BLaER1 treated with 17β-estradiol and CSF1 and Interleukin-3, amounts not matched to agents 10 nM and 100 nM (cell line): Measurements from ENCODE around the gene ODC1.

Experiments used
- H3K27ac ChIP-seq, 11 experiments: shearing (Covaris generic); formaldehyde crosslinking; 2 replicates each; pipeline ENCODE4 v1.8.1; 2022
- H3K27me3 ChIP-seq, 11 experiments: shearing (Covaris generic); formaldehyde crosslinking; 2 replicates each; pipeline ENCODE4 v1.8.1; 2022
- H3K36me3 ChIP-seq, 11 experiments: shearing (Covaris generic); formaldehyde crosslinking; 2 replicates each; pipeline ENCODE4 v1.8.1; 2022
- H3K4me1 ChIP-seq, 10 experiments: shearing (Covaris generic); formaldehyde crosslinking; 2 replicates each; pipeline ENCODE4 v1.8.1; 2022
- H3K4me2 ChIP-seq, 11 experiments: shearing (Covaris generic); formaldehyde crosslinking; 2 replicates each; pipeline ENCODE4 v1.8.1; 2022
- H3K4me3 ChIP-seq, 10 experiments: shearing (Covaris generic); formaldehyde crosslinking; 2 replicates each; pipeline ENCODE4 v1.8.1; 2022
- H3K9ac ChIP-seq, 11 experiments: shearing (Covaris generic); formaldehyde crosslinking; 2 replicates each; pipeline ENCODE4 v1.8.1; 2022
- H3K9me3 ChIP-seq, 11 experiments: shearing (Covaris generic); formaldehyde crosslinking; replicated peaks in 1 of 11; 2 replicates each; pipeline ENCODE4 v1.8.1; 2022
- H4K20me1 ChIP-seq, 11 experiments: shearing (Covaris generic); formaldehyde crosslinking; 2 replicates each; pipeline ENCODE4 v1.8.1; 2022
- Cebpa-rat ChIP-seq, 11 experiments: shearing (Covaris generic); IDR thresholded peaks; 2 replicates each; pipeline ENCODE4 v1.8.1; 2022

Gene ODC1

GRCh38 chr2:10447895-10448575 is at the start of gene ODC1:
Gene ODC1, minus strand, starts transcription at chr2:10448327. Its CDS starts 3,295 bp downstream, at chr2:10445032.
- Histone ChIP-seq H3K9me3 (peaks cover 0 to 14% (median 7%) of the 10 kb centered on the region in 11 experiments; a peak in 10 of 22 replicates), H3K4me2 (peak within 1 kb of the TSS; percentile 92 to 99 (median 97)), H3K9ac (peak within 1 kb of the TSS; percentile 93 to 99 (median 97)), H3K4me1 (peaks cover 32 to 67% (median 58%) of the 10 kb centered on the region in 10 experiments), H3K27me3 (no peaks in the 10 kb centered on the region), H4K20me1 (peaks cover 7 to 50% (median 47%) of the 10 kb centered on the region in 11 experiments; a peak in 20 of 22 replicates), H3K36me3 (peaks cover 16 to 30% (median 22%) of the 10 kb centered on the region in 11 experiments), H3K27ac (peak within 1 kb of the TSS; percentile 96 to 99 (median 98)), H3K4me3 (peak within 1 kb of the TSS; percentile 70 to 88 (median 80))
- TF ChIP-seq Cebpa-rat (IDR thresholded peaks at IDR 0.05) = no peak

DNA sequence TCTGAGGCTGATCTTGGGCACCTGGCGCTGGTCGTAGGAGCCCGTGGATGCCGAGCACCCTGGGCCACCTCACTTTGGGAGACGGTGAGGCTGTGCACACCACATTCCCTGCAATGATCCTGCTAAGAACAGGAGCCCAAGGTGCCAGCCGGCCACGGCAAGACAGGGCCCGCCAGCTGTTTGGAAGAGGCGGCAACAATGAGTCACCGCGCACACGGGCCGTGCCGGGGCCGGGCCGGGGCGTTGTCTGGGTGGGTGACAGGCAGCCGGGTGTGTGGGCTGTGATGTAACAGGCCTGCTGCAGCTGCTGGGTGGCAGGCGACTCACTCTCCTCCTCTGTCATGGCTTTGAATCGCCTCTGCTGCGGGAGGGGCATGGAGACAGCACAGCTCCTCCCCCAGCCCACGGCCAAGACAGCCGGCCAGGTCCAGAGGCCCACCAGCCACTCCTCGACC is 49.7 kb upstream of the ODC1 start:
- Histone ChIP-seq H3K27ac (peak overlapping the region in 9 of 11 experiments; percentile 29 to 73 (median 61); a peak in 15 of 22 replicates), H3K4me2 (peak overlapping the region; percentile 25 to 74 (median 64); a peak in 21 of 22 replicates), H3K4me3 (no peak overlapping the region), H3K36me3 (no peaks in the 10 kb centered on the region), H3K9ac (peak overlapping the region in 5 of 11 experiments; percentile 33 to 60 (median 54); a peak in 8 of 22 replicates), H3K27me3 (no peaks in the 10 kb centered on the region), H3K4me1 (peaks cover 29 to 78% (median 71%) of the 10 kb centered on the region in 10 experiments), H4K20me1 (peaks cover 0 to 5% (median 0%) of the 10 kb centered on the region in 11 experiments; a peak in 1 of 22 replicates), H3K9me3 (no peaks in the 10 kb centered on the region)
- peak in 3 of 11 experiments; percentile 41 to 59 (median 50); a peak in 3 of 22 replicates for TF ChIP-seq Cebpa-rat (IDR thresholded peaks at IDR 0.05)

DNA sequence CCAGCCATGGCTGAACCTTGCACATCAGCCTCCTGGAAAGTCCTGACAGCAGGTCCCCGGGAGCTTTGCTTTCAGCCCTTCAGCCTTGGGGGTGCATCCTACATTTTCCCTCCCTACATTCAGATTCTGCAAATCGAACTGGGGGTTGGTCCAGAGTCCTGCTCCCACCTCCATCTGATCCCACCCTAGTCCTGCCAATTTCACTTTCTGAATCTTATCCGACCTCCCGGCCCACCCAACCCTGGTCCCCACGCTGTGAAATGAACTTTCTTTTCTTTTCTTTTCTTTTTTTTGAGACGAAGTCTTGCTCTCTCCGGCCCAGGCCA is 47.8 kb upstream of the ODC1 start:
- Histone ChIP-seq H3K27me3 (no peaks in the 10 kb centered on the region), H4K20me1 (peaks cover 0 to 5% (median 0%) of the 10 kb centered on the region in 11 experiments; a peak in 1 of 22 replicates), H3K4me1 (peaks cover 33 to 76% (median 69%) of the 10 kb centered on the region in 10 experiments), H3K36me3 (no peaks in the 10 kb centered on the region), H3K9ac (no peak overlapping the region), H3K27ac (peak overlapping the region in 4 of 11 experiments; percentile 52 to 72 (median 66); a peak in 5 of 22 replicates), H3K4me3 (no peak overlapping the region), H3K9me3 (peaks cover 0 to 15% (median 10%) of the 10 kb centered on the region in 11 experiments; a peak in 20 of 22 replicates), H3K4me2 (no peak overlapping the region)
- TF ChIP-seq Cebpa-rat (IDR thresholded peaks at IDR 0.05) = no peak

- Histone ChIP-seq H3K4me1 (peaks cover 33 to 76% (median 69%) of the 10 kb centered on the region in 10 experiments), H4K20me1 (peaks cover 0 to 5% (median 0%) of the 10 kb centered on the region in 11 experiments; a peak in 1 of 22 replicates), H3K9me3 (peaks cover 0 to 16% (median 10%) of the 10 kb centered on the region in 11 experiments; a peak in 20 of 22 replicates), H3K27ac (peak overlapping the region in 7 of 11 experiments; percentile 34 to 72 (median 52); a peak in 9 of 22 replicates), H3K36me3 (no peaks in the 10 kb centered on the region), H3K27me3 (no peaks in the 10 kb centered on the region), H3K4me2 (peak overlapping the region in 6 of 11 experiments; percentile 8 to 41 (median 28); a peak in 5 of 22 replicates), H3K9ac (peak overlapping the region in 1 of 11 experiments; percentile 41; a peak in 1 of 22 replicates), H3K4me3 (no peak overlapping the region)
- no peak for TF ChIP-seq Cebpa-rat (IDR thresholded peaks at IDR 0.05)
Observed at GRCh38 chr2:10495311-10495987, 47.3 kb upstream of the ODC1 start.

- Histone ChIP-seq H3K4me3 (peak overlapping the region in 1 of 10 experiments; percentile 6; a peak in 1 of 20 replicates), H3K27ac (peak overlapping the region in 10 of 11 experiments; percentile 17 to 94 (median 80); a peak in 19 of 22 replicates), H3K9ac (peak overlapping the region in 9 of 11 experiments; percentile 37 to 82 (median 62); a peak in 15 of 22 replicates), H3K4me1 (peaks cover 33 to 75% (median 67%) of the 10 kb centered on the region in 10 experiments), H4K20me1 (no peaks in the 10 kb centered on the region; a peak in 1 of 22 replicates), H3K27me3 (no peaks in the 10 kb centered on the region), H3K36me3 (no peaks in the 10 kb centered on the region), H3K4me2 (peak overlapping the region; percentile 73 to 94 (median 86)), H3K9me3 (peaks cover 0 to 16% (median 10%) of the 10 kb centered on the region in 11 experiments; a peak in 20 of 22 replicates)
- TF ChIP-seq Cebpa-rat (IDR thresholded peaks at IDR 0.05) = no peak
Observed at GRCh38 chr2:10494351-10495066, 46.4 kb upstream of the ODC1 start.

DNA sequence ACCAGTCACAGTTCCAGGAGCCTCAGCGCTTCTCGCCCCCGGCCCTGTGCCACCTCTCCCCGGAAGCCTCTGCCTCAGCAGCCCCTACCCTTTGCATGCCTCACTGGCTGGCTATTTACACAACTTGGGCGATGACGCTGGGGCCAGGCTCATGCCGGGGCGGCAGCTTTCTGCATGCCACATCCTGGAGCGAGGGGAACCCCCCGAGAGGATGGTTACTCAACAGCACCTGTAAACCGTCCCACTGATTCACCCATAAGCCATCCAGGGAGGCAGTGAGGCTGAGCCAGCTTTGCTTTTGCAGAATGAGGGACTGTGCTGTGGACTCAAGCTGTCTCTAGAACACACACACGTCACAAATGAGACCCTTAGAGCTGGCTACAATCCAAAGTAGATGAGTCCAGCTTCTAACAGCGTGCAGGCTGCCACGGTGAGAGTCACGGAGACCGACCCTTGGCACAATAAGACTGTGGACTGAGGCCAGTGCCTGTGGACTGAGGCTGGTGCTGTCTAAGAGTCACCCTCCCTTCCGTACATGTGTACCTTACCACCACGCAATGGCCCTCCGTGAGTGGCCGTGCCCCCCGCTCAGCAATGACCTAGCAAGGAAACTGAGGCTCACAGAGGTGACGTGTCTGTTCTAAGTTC is 45.6 kb upstream of the ODC1 start:
- H3K27ac ChIP-seq = peak overlapping the region in 10 of 11 experiments; percentile 17 to 94 (median 80); a peak in 18 of 22 replicates
- H4K20me1 ChIP-seq = no peaks in the 10 kb centered on the region; a peak in 1 of 22 replicates
- H3K27me3 ChIP-seq = no peaks in the 10 kb centered on the region
- peaks cover 33 to 73% (median 64%) of the 10 kb centered on the region in 10 experiments for H3K4me1 ChIP-seq
- H3K4me2 ChIP-seq = peak overlapping the region; percentile 73 to 94 (median 86)
- peak in 9 of 11 experiments; percentile 35 to 98 (median 87); a peak in 13 of 22 replicates for TF ChIP-seq Cebpa-rat (IDR thresholded peaks at IDR 0.05)
- no peaks in the 10 kb centered on the region for H3K36me3 ChIP-seq
- peak overlapping the region in 9 of 11 experiments; percentile 37 to 82 (median 62); a peak in 15 of 22 replicates for H3K9ac ChIP-seq
- H3K9me3 ChIP-seq = peaks cover 0 to 16% (median 10%) of the 10 kb centered on the region in 11 experiments; a peak in 20 of 22 replicates
- peak overlapping the region in 2 of 10 experiments; percentile 6 to 9; a peak in 2 of 20 replicates for H3K4me3 ChIP-seq

- peak overlapping the region in 9 of 11 experiments; percentile 54 to 94 (median 81); a peak in 18 of 22 replicates for H3K27ac ChIP-seq
- H3K27me3 ChIP-seq = no peaks in the 10 kb centered on the region
- no peak for TF ChIP-seq Cebpa-rat (IDR thresholded peaks at IDR 0.05)
- H3K36me3 ChIP-seq = no peaks in the 10 kb centered on the region
- peak overlapping the region; percentile 73 to 94 (median 86) for H3K4me2 ChIP-seq
- peak overlapping the region in 1 of 10 experiments; percentile 9; a peak in 1 of 20 replicates for H3K4me3 ChIP-seq
- H3K9ac ChIP-seq = peak overlapping the region in 9 of 11 experiments; percentile 37 to 79 (median 60); a peak in 14 of 22 replicates
- H3K4me1 ChIP-seq = peaks cover 30 to 68% (median 58%) of the 10 kb centered on the region in 10 experiments
- no peaks in the 10 kb centered on the region; a peak in 1 of 22 replicates for H4K20me1 ChIP-seq
- H3K9me3 ChIP-seq = peaks cover 0 to 16% (median 10%) of the 10 kb centered on the region in 11 experiments; a peak in 20 of 22 replicates
Observed at GRCh38 chr2:10493075-10493633, 45.0 kb upstream of the ODC1 start.
